Right hindlimb (tissue), 1 donor: ENCODE results near the gene BCKDK.
"Not testable (repeated sequence)": the region's sequence is repeated elsewhere in the genome, so short reads cannot be mapped to it uniquely, and the experiment has no call there.

Source experiments
- DNase-seq: peaks from one replicate; pipeline ENCODE4 v3.0.0-alpha.2; 2018

BCKDK gene

GRCh38 chr16:31100876-31101641, 7.1 kb upstream of the BCKDK start:
- DNase-seq: not testable (repeated sequence)

GRCh38 chr16:31105677-31106213, 2.4 kb upstream of the BCKDK start:
- DNase-seq: peak; percentile 79

DNA sequence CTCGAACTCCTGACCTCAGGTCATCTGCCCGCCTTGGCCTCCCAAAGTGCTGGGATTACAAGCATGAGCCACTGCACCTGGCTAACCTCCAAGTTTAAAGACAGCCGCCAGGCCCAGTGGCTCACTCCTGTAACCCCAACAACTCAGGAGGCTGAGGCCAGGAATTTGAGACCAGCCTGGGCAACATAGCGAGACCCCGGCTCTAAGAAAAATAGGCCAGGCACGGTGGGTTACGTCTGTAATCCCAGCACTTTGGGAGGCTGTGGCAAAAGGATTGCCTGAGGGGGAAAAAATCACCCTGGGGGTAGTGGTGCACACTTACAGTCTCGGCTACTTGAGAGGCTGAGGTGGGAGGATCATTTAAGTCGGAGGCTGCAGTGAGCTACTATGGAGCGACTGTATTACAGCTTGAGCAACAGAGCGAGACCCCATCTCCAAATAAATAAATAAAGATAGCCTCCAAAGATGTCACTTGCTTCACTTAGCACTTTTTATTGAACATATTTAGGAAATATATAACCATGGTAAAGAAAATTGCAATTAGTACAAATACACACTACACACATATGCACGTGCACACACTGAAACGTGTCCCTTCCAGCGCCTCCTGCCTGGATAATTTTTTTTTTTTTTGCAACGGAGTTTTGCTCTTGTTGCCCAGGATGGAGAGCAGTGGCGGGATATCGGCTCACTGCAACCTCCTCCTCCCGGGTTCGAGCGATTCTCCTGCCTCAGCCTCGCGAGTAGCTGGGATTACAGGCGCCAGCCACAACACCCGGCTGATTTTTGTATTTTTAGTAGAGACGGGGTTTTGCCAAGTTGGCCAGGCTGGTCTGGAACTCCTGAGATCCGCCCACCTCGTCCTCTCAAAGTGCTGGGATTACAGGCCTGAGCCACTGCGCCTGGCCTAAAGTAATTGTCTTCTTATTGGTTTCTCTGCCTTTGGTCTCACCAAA, 1.4 kb upstream of the BCKDK start:
- no peak for DNase-seq

DNA sequence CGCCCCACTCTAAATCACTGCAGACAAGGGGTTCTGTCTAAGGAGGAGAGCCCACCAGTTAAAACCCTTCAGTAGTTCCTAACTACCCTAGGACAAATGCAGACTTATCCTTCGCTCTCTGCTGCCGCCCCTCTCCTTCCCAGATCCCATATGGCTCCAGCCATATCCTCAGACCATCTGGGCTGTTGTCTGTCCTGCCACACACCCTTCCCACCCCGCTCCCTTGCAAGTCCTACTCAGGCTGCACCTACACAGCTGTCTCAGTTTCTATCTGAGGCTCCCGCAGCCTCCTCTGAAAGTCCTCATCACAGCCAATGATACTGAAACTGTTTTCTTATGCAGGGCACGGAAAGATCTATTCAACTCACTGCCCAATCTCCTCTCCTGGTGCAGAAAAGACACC, 720 bp upstream of the BCKDK start:
- no peak for DNase-seq

DNA sequence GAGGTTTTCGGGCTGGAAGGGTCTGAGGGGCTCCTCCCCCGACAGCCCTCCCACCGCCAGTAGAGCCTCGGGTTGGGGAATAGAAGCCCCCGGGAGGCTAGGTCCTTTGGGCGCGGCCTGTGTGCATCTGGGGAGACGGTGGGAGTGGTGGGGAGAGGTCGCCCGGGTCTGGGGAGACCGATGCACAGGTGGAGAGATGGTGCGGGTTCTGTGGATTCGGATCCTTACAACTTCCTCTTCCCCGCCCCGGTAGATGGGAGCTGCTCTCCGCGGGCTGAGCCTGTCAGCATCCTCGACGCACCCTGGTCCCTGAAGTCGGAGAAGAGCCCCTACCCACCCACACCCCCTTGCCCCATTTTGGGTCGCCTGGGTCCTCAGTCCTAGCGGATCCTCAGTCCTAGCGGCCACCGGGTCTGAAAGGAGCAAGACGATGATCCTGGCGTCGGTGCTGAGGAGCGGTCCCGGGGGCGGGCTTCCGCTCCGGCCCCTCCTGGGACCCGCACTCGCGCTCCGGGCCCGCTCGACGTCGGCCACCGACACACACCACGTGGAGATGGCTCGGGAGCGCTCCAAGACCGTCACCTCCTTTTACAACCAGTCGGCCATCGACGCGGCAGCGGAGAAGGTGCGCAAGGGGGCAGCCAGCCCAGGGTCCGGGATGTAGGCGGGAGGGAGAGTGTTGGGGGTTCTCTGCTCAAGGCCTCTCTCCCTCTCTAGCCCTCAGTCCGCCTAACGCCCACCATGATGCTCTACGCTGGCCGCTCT, 790 bp downstream of the BCKDK start:
- no peak for DNase-seq

DNA sequence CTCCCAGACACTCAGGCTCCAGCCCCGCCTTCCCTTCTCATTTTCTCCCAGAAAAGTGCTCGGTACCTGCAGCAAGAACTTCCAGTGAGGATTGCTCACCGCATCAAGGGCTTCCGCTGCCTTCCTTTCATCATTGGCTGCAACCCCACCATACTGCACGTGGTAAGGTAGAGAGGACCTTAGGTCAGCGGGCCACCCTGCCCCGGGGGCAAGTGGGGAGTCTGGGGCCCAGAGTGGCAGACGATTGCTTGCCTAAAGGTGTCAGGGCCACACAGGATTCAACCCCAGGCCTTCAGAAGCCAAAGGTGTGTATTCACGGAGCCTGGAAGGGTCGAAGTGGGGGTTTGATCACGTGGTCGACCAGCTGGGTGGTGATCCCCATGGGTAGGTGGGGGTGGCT, 1.4 kb downstream of the BCKDK start:
- no peak for DNase-seq

- DNase-seq: no peak
These were observed 2.2 kb downstream of the BCKDK start for GRCh38 chr16:31110106-31111034.

DNA sequence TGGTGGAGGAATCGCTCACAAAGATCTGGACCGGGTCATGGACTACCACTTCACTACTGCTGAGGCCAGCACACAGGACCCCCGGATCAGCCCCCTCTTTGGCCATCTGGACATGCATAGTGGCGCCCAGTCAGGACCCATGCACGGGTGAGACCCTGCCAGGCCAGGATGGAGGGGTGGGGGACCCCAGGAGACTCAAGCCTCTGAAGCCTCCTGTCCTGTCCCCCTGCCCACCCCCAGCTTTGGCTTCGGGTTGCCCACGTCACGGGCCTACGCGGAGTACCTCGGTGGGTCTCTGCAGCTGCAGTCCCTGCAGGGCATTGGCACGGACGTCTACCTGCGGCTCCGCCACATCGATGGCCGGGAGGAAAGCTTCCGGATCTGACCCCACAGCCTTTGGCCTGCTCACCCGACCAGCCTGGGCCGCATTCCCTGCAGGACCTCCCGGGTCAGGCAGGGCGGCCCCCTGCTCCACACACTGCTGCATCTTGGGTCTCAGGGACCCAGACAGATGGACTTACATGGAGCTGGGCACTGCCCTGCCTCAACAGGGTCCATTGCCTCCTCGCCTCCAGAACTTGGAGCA, 3.8 kb downstream of the BCKDK start:
- DNase-seq: no peak

DNA sequence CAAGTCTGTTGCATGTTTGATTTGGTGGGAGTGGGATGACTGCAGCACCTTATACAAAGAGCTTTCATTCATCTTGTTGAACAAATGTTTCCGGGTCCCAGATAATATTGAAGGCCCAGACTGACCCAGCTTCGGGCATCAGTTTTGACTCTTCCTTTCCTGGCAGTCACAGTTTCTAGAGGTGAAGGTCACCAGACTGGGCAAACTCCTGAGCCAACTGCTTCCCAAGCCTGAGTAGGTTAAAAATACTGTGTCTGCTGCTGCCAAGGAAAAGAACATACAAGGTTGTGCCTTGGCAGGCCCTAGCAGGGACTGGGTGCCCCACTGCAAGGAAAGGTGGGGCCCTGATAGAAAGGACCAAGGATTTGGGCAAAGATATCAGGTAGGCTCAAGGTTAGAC, 4.5 kb downstream of the BCKDK start:
- DNase-seq: no peak

DNA sequence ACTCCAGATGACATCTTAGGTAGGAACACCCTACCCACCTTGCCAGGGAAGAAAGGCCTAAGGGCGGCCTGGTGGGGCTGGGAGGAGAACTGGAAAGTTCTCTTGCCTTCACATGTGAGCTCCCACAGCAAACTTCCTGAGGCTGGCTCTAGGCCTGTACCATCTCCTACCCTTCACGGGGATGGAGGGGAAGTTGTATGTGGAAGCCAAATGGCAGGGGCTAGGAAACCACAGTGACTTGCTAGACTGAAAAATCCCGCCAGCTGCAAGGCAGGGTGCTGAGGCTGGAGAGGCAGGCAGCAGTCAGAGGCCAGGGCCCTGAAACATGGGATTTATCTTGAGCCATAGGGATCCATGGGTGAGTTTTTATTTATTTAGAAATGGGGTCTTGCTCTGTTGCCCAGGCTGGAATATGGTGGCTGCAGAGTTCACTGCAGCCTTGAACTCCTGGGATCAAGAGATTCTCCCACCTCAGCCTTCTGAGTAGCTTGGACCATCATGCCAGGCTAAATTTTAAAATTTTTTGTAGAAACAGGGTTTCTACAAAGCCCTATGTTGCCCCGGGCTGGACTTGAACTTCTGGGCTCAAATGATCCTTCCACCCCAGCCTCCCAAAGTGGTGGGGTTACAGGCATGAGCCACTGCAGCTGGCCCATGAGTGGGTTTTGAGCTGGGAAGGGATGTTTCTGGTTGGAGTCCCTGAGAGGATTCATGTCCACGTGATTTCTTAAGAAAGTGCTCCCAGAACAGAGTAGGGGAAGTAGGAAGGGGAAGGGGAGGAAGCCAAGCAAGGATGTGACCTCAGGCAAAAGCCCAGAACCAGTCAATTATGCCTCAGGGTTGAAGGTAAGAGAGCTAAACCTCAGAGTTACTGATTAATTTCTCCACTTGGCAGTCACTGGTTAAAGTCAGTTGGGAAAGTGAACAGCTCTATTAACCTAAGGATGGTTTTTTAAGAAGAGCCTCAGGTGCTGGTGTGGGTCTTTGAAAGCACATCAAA, 5.2 kb downstream of the BCKDK start:
- DNase-seq: no peak

DNA sequence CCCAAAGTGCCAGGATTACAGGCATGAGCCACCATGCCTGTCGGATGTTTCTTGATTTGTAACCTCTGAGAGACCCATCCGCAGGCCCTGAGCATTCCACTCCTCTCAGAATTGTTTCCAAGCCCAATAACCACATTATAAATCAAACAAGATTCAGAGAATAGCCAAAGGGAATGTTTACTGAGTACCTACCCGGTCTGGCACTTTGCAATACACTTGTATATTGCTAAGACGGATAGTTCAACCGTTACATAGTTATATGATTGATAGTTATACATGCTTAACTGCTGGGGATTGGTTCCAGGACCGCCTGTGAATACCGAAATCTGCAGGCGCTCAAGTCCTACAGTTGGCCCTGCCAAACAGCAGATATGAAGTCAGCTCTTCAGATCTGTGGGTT, 6.3 kb downstream of the BCKDK start:
- DNase-seq: no peak

GRCh38 chr16:31117384-31118222, 9.4 kb downstream of the BCKDK start, which contains the start of gene KAT8:
TSS of gene KAT8 (plus strand) at chr16:31117664. CDS start at chr16:31117682, 18 bp downstream.
- peak; percentile 99 for DNase-seq

GRCh38 chr16:31118223-31119155, 10.3 kb downstream of the BCKDK start:
- no peak for DNase-seq

DNA sequence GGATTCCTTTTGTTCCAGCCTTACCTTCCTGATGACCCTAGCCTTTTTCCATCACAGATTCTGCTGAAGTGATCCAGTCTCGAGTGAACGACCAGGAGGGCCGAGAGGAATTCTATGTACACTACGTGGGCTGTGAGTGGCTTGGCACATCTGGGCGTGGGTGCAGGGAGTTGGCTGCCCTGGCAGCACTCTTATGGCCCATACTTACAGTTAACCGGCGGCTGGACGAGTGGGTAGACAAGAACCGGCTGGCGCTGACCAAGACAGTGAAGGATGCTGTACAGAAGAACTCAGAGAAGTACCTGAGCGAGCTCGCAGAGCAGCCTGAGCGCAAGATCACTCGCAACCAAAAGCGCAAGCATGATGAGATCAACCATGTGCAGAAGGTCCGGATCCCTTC, 11.9 kb downstream of the BCKDK start:
- no peak for DNase-seq

- DNase-seq: no peak
These were observed 17.7 kb downstream of the BCKDK start for GRCh38 chr16:31125844-31126243.

DNA sequence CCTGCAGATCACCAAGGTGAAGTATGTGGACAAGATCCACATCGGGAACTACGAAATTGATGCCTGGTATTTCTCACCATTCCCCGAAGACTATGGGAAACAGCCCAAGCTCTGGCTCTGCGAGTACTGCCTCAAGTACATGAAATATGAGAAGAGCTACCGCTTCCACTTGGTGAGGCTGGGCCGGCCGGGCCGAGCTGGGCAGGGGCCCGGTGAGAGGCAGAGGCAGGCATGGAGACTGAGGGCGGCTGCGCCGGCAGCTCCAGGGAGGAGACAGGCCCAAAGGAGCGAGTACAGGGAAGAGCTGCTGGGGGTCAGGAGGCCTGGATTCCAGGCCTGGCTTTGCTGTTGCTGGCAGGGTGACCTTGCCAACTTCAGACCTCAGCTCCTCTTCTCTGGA, 19.0 kb downstream of the BCKDK start:
- no peak for DNase-seq

GRCh38 chr16:31128711-31129567, 20.8 kb downstream of the BCKDK start:
- no peak for DNase-seq
